NK-92 (cell line): ENCODE measurements around the gene PELI2.

Experiments
- DNase-seq: peaks from one replicate; lab custom pipeline; 2025; ENCODE audit not compliant: unreplicated experiment; lab: John Stamatoyannopoulos, UW

The PELI2 gene

DNA sequence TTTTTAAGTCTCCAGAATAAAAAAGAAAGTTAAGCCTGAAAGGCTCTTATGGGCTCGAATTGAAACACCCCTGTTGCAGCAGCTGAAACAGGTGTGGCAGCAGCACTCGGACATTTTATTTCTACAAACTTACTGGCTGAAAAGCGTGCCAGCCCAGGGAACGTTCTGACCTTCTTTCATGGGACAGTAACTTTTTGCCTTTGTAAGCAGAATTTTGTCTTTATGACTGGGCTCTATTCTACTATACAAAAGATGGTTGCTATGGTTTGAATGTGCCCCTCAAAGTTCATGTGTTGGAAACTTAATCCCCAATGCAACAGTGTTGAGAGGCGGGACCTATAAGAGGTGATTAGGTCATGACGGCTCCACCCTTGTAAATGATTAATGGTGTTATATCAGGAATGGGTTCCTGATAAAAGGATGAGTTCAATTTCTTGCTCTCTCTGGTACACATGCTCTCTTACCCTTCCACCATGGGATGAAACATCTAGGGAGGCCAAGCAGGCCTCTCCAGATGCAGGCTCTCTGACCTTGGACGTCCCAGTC is 52.7 kb downstream of the PELI2 start:
- DNase-seq, result no peak

DNA sequence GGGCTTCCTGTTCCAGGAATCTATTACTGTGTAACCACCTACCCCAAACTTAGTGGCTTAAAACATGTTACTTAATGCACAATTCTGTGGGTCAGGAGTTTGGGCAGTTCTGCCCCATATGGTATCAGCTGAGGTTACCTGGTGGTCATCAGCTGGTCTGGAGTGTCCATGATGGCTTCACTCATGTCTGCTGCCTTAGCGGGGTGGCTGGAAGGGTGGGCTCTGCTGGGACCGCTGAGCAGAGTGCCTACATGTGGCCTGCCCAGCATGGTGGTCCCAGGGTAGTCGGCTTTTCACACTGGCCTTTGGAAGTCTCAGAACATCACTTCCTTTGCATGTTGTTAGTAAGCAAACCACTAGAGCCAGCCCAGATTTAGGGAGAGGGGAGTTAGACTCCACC is 53.9 kb downstream of the PELI2 start:
- no peak for DNase-seq

DNA sequence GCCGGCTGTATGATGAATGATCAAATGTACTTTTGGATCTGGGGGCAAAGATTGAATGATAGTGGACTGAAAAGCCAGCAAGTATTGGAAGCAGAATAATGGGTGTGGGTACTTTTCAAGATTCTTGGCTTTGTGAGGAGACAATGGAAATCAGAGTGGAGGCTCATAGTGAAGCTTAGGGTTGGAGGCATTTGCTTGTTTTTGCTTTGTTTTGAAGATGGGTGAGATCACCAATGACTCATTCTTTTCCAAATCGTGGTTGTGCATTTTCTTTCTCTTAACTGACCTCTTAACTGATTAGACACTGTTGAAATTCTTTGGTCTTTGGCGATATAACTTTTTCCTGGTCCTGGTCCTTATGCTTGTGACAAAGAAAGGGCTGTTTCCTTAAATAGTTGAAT is 54.4 kb downstream of the PELI2 start:
- no peak for DNase-seq

DNA sequence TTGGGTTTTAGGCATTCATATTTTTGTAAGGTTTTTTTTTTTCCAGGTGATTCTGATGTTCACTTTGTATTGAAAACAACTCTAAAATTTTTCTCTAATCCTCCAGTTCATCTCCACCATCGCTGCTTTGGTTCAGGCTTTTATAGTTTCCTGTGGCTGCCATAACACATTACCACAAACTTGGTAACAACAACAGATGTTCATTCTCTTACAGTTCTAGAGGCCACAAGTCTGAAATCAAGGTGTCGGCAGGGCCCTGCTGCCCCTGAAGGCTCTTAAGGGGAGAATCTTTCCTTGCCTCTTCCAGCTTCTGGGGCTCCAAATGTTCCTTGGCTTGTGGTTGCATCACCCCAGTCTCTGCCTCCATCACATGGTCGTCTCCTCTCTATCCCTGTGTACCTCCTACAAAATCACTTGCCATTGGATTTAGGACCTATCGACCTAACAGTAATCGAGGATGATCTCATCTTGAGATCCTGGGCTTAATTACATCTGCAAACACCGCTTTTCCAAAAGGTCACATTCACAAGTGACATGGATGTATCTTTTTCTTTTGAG is 55.2 kb downstream of the PELI2 start:
- no peak for DNase-seq

DNA sequence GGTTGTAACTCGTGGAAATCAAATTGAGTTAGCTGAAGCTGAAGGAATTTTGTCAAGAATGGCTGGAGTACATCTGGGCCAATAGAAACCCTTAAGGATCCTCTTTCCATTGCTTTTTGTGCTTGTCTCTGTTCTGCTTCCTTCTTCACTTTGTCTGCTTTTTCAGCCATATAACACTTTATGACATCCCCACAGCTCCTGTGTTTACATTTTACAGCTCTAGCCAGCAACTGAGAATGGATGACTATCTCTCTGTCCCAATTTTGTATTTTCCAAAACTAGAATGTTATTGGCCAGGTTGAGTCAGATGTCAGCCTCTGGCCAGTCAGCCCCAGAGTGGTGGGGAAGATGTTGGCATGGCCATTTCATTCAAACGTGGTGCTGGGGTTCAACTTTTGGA is 57.6 kb downstream of the PELI2 start:
- no peak for DNase-seq

DNA sequence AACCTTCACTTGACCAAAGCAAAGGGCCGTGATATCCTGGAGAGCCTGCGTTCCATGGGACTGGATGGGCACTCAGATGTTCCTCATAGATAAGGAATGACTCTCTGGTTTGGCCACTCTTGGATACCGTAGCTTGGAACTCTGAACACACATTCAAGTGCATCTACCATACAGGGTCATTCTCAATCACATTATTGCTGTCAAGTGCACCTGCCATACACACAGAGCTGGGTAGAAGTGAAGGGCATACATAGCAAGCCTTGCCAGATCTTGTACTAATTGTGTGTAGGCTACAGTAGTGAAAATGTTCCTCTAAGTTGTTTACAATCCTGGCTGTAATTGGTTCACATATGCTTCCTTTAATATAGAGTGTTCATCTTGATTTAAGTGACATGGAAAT is 58.3 kb downstream of the PELI2 start:
- no peak for DNase-seq

DNA sequence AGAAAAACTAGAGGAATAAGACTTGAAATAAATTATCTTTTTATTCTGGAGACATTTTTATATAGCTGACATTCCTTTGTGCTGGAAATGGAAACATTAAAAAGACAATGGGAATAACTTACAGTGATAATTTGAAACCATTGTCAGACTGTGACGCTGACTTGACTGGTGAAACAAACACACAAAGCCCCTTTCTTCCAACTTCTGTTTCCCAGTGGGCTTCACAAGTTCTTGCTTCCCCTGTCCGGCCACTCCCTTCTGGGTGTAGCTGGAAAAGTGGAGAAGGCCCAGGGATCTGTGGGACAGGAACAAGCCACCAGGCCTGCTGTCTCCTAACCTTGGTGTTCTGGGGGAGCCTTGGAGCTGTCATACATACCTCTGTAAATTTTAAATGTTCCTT is 58.8 kb downstream of the PELI2 start:
- no peak for DNase-seq

DNA sequence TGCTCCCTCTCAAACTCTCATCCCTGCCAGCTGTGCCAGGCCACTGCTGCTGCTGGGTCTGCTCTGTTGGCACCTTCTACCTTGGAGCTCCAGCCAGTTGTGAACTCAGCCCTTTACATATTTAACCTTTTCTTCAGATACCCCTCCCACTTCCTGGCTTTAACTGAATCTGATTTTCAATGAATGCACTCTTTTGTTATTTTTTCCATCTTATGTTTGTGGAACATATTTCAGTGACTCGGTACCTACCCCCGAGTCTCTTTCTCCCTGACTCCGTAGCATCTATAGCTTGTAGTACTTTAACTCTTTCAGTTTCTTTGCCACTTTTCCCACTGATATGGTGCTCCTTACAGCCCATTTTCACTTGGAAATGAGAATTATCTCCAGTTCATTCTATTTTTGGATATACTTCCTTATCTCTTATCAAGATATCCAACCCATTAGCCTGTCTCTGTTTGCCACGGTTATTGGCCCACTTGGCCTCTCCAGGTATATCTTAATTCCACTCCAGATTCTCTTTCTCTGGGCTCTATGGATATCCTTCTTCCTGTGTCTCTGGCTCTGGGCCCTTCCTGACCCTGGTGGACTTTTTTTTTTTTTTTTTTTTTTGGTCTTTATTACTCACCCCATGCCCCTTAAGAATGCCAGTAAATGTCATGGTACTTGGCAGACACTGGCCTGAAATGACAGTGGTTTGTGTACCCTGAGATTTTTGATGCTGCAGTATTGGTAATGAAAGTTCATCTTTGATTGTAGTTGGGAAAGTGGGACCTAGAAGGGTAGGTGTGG is 62.7 kb downstream of the PELI2 start:
- no peak for DNase-seq

DNA sequence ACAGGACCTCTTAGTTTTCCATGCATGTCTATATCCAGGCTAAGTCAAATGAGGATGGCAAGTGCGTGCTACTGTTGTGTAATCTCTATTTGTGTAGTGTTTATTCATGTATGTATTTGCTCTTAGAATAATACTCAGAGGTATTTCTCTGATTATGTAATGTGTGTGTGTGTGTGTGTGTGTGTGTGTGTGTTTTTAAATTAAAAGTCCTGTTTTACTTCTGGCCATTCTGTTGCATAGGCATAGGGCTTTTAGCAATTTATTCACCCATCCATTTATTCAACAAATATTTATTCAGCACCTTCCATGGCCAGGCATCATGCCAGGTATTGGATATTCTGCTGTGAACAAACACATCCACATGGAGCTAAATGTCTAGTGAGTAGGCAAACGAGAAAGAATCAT is 63.5 kb downstream of the PELI2 start:
- DNase-seq, result no peak

DNA sequence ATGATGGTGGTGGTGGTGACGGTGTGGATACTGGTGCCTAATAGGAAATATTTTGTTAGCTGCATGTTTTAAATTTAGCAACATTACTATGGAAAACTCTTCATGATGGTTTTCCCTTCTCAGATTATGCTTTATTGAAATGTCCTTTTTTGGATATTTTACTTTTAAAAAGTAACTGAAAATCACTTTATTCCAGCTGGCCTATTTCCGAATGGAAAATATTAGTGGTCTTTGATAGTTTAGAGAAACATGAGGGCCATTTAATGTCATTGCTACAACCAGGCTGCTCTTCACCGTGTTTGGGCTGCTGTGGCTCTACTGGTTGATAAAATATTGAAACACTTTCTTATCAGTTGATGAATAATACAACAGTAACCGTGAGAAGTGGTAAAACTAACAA is 64.2 kb downstream of the PELI2 start:
- DNase-seq, result no peak

DNA sequence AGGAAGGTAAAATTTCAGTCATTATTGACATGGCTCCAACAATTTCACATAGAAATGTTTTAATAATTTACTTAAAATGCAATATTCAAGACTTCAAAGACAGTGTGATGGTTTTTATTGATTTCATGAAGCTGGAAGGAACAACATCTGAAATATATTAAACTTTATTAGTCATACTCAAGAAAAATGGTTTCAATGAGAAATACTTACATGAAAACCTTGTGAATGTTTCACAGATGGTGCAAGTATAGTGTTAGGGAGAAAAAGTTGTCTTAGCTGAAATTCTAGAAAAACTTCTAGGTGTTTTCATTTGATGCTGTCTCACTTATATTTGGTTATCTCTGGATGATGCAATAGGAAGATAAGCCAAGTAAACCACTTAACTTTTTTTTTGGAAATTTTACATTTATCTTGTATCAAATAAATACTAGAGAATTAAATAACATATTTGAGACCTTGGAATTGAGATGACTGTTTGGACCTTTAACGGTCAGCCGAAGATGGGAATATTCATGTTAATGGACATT is 65.5 kb downstream of the PELI2 start:
- DNase-seq, result no peak

DNA sequence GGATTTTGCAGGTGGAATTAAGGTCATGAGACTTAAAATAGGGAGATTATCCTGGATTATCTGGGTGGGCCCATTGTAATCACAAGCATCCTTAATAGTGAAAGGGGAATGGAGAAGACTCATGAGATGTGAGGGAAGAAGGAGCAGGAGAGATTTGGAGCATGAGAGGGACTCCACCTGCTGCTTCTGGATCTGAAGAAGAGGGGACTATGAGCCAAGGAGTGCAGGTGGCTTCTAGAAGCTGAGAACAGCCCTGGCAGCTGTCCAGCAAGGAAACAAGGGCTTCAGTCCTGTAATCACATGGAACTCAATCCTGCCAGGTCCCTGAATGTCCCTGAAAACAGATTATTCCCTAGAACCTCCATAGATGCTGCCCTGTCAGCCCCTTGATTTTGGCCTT is 67.8 kb downstream of the PELI2 start:
- DNase-seq, result no peak

DNA sequence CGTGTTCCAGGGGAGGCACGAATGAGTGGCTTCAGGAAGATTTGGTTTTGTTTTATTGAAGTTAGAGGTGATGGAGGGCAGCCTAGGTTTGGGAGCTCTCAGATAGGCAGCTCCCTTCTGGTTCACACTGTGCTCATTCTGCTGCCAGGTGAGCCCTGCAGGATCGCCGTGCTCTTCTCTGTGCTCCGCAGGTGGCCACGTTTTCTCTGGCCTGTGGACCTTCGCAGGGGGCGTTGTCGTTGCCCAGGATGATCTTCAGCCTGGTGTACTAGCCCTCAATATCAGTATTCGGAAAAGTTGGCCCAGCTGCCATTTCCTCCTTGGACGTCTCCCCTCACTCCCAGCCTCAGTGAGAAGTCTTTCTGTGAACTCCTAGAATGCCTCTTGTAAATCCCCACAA is 69.5 kb downstream of the PELI2 start:
- DNase-seq, result no peak

DNA sequence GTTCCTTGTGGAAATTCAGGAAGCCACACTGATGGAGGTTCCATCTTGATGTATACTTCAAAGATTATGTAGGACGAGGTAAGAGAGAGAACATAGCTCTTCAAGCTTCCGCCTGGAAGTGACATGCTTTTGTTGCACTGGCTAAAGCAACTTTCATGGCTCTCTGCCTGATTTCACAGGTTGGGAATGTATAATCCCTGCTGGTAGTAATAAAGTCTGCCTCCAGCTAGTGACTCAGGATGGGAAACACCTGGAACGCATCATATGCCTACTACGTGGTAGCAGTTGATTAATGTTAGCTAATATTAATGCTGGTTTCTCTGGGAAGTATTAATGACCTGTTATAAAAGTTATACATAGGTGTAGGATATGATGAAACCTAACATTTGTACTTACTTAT is 71.1 kb downstream of the PELI2 start:
- DNase-seq, result no peak

DNA sequence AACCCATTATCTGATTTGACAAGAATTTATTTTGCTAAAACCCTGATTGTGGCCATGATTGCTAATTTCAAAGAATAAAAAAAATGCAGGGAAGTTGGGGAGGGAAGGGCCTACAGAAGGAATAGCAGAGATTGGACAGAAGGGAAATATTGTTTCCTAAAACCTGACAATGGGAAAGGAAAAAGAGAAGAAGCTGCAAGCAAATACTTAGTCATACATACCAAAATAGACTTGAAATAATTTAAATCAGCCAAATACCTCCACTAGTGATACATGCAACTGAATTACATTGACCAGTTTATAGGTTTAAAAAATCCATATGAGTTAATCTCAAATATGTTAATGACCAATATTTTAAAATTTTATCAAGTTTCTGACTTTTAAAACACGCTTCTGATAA is 75.1 kb downstream of the PELI2 start:
- DNase-seq, result no peak

DNA sequence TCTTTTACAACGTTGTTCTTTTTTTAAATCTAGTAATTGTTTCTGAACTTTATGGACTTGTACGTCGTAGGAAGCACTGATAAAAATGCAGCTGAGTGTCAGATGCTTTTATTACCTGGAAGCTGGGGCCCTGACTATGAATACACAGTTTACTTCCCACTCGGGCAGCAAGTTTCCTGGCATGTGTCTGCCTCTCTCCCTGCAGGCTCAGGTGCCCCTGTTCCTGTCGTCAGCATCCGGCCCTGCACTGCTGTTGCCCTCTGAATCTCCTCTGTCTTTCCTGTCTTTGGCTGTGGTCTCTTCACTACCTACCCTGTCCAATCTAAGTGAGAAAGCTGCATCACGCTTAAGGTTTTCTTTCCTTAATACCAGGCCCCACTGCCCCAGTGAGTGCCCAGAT is 75.8 kb downstream of the PELI2 start:
- no peak for DNase-seq

DNA sequence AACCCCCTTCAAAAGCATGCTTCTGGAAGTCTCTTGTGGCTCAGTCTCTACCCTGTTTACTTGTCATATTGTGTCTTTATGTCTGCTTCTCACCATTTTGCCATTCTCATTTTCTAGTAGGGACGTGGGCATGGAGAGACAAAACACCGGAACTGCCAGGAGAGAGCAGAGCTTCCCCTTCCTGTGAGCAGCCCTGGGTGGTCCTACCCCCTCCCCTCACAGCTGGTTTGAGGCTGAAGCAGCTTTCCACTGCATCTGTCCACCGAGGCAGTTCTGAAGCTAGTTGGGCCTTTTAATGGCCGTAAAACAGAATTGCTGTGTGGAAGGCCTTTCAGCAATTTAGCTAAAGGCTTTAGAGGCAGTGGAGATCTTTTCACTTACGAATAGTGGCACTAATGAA is 77.0 kb downstream of the PELI2 start:
- DNase-seq, result no peak

DNA sequence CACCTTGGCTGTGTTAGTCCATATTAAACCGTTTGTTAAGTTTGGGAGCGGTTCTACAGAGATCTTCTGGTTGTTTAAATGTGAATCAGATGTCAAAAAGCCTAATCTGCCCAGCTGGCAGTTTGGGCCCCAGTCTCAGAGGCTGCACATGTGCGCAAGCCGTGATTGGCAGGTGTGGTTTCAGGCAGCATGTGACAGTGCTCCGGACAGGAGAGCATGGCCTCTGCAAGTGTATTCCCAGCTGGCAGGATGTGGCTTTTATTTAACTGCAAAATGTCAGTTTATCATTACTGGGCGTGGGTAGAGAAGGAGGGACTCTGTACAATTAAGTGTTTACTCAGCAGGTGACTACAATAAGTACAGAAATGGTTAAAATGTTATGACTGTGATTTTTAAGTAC is 77.5 kb downstream of the PELI2 start:
- DNase-seq, result no peak

DNA sequence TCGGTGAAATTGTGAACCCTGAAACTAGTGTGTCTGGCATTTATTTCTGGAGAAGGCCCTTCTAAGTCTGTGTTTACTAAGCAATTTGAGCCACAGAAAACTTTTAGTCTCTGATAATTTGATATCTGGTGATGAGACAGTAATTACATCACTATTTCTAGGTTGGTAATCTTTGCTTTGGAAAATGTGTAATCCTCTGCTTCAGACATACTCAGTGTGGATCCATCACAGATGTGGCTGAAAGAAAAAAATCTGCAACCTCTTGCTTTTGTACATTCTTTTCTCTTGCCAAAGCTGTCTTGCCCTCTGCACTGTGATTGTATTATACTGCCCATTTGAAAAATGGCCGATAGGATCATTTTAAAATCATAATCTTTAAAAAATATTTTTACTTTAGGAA is 78.1 kb downstream of the PELI2 start:
- DNase-seq, result no peak

DNA sequence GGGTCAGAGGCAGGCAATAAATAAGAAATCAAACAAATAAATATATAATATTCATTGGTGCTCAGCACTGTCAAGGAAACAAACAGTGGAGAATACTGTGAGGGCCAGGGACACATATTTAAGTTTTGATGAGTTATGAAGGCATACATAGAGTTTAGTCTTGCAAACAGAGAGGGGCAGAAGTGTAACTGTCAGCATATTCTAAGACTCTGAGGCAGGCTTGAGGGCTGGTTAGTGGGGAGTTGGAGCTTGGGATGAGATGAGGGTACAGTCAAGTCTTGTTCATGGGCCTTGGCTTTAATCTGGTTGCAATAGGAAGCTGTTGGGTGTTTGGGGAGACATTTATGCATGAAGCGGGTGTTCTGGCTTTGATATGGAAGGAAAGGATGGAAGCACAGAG is 78.9 kb downstream of the PELI2 start:
- DNase-seq, result no peak

DNA sequence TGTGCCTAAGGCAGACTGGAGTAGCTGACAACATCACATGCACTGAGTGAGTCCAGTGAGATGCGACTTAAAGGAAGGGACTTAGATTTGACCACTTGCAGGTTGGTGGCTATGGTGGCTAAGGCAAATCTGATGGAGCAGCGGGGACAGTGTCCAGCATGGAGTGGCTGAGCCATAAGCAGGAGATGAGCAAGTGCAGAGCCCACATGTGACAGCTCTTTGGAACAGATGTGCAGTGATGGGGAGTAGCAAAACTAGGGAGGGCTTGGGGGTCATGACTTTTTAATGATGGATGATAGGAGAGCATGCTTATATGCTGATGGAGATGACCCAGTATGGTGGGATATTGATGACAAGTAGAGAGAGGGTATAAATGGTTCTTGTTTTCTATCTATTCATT is 80.2 kb downstream of the PELI2 start:
- DNase-seq, result no peak

DNA sequence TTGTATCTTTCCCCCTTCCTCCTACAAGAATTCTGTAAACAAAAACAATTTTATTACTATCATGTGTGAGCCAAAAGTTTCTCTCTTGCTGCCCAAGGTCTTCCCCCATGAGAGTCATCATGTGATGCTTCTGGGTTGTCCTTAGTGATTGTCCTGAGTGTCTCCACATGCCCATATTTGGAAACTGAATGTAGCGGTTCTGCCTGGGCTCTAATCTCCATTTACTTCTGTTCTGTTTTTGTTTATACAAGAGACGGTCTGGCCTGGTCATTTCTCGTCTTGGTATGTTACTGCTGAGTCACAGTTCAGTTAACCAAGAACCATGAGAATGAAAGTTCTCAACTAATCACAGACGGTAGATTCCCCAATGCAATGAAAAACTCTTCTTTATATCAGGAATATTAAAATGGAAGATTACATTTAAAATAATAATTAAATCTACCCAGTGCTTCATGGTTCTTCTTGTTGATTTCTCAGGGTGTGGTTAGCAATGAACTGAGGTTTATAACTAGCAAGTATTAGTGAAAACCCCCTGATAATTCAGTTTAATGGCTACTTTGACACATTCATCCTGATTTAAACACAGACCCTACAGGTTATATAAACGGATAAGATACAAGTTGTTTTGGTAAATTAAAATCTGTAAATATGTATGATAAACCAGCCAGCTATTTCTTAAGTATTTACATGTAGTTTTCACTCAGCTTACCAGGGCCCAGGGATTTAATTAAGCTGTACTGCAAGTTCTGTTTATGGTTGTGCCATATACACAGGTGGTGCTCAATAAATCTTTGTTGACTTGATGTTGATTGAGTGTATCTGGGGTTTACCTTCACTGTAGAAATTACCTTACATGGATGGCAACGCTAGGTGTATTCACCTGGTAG is 81.1 kb downstream of the PELI2 start:
- DNase-seq, result no peak
